ENCODE data around the gene SRP72. TPM values are rescaled to one million over a fixed set of nuclear protein-coding genes. Genes with fewer than 3 reads are reported as not detected.

Gene SRP72
- total and polyA plus RNA-seq, 2 of the 8 experiments (the other 6 are each of a cell fraction or from before 2014, with no cell fraction given): 37.7 to 144 TPM

DNA sequence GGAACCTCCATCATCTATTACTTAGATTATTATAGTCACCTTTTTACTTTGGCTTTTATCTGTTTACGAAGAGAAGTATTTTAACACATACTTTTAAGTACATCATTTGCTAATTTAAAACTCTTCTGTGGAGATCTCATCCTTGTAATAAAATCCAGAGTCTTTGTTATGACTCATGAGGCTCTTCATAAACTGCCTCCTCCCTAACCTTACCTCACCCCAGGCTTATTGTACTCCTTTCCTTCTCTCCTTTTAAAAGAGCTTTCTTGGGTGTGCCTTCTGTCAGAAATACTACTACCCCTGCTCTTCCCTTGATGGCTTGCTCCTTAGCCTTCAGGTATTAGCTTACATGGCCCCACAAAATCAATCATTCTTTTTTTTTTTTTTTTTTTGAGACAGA, 44.7 kb downstream of the SRP72 start (continued):
- no peak for TF ChIP-seq CTCF (IDR thresholded peaks at IDR 0.05; ENCODE audit: control extremely low read depth in 1 of 3, insufficient read depth in 1 of 3, low read depth in 1 of 3, low read length in 3 of 3)
- TF ChIP-seq TAF1 (IDR thresholded peaks at IDR 0.05; ENCODE audit: low read depth, low read length): no peak
- no peak for TF ChIP-seq CBX5 (IDR thresholded peaks at IDR 0.05; ENCODE audit: low read depth, low read length)
